ENCODE measurements around the gene GMPPB.
A peak's percentile ranks its signal among the peaks of the same experiment; 100 is the strongest.

GMPPB gene

GRCh38 chr3:49727924-49728361 lies 4.2 kb upstream of the GMPPB start:
- Histone ChIP-seq H3K4me1 (ENCODE audit: control insufficient read depth, insufficient read depth, low read length) (peaks cover 12% of the 10 kb centered on the region), H3K36me3 (ENCODE audit: insufficient read depth, low read length) (peaks cover 56% of the 10 kb centered on the region), H3K9ac (ENCODE audit: low read depth, low read length) (no peak overlapping the region), H3K9me3 (replicated peaks; ENCODE audit: low read length) (no peaks in the 10 kb centered on the region), H3K27me3 (ENCODE audit: control insufficient read depth, insufficient read depth, low read length) (no peaks in the 10 kb centered on the region), H3K4me3 (ENCODE audit: low read length) (no peak overlapping the region), H3K4me2 (ENCODE audit: low read length) (no peak overlapping the region)

DNA sequence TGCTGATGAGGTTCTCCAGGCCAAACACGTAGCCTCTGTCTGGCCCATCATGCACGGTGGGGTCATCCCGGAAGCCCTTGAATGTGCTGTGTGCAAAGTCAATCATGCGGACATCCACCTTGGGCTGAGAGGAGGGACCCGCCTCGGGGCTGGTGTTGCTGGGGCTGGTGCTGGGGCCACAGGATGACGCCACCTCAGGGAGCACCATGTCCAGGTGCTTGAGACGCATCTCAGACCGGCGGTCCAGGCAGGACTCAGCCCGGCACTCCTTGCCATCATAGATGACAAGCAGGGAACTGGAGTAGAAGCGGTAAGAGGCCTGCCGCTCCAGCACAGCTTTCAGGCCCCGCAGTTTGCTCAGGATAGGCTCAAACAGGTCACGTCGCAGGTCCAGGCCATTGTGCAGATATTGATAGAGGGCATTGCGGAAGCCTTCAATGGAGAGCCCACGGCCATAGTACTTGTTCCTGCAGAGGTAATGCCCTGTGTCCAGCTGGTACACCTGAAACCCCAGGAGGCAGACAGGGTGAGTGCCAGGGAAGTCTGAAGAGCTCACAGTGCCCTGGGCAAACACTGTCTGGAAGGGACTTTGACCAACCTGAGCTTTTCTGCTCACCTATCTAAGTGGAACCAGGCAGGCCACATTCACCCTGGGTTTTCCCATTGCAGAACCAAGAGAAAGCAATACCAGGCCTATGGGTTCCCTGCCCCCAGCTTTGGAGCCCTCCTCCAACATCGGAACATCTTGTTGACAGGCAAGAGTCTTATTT lies 3.6 kb upstream of the GMPPB start:
- Histone ChIP-seq H3K9me3 (replicated peaks; ENCODE audit: low read length) (no peaks in the 10 kb centered on the region), H3K9ac (ENCODE audit: low read depth, low read length) (no peak overlapping the region), H3K4me2 (ENCODE audit: low read length) (no peak overlapping the region), H3K4me3 (ENCODE audit: low read length) (no peak overlapping the region), H3K4me1 (ENCODE audit: control insufficient read depth, insufficient read depth, low read length) (peaks cover 18% of the 10 kb centered on the region), H3K27me3 (ENCODE audit: control insufficient read depth, insufficient read depth, low read length) (no peaks in the 10 kb centered on the region), H3K36me3 (ENCODE audit: insufficient read depth, low read length) (peaks cover 56% of the 10 kb centered on the region)

- Histone ChIP-seq H3K9ac (ENCODE audit: low read depth, low read length) (no peak overlapping the region), H3K4me3 (ENCODE audit: low read length) (no peak overlapping the region), H3K36me3 (ENCODE audit: insufficient read depth, low read length) (peaks cover 58% of the 10 kb centered on the region), H3K4me2 (ENCODE audit: low read length) (no peak overlapping the region), H3K27me3 (ENCODE audit: control insufficient read depth, insufficient read depth, low read length) (no peaks in the 10 kb centered on the region), H3K4me1 (ENCODE audit: control insufficient read depth, insufficient read depth, low read length) (peaks cover 19% of the 10 kb centered on the region), H3K9me3 (replicated peaks; ENCODE audit: low read length) (no peaks in the 10 kb centered on the region)
Observed at GRCh38 chr3:49725906-49726681, 2.3 kb upstream of the GMPPB start.

- Histone ChIP-seq H3K4me3 (ENCODE audit: low read length) (peak overlapping the region; percentile 80), H3K4me2 (ENCODE audit: low read length) (peak overlapping the region; percentile 99), H3K27me3 (ENCODE audit: control insufficient read depth, insufficient read depth, low read length) (no peaks in the 10 kb centered on the region), H3K9me3 (replicated peaks; ENCODE audit: low read length) (no peaks in the 10 kb centered on the region), H3K9ac (ENCODE audit: low read depth, low read length) (peak overlapping the region; percentile 98), H3K4me1 (ENCODE audit: control insufficient read depth, insufficient read depth, low read length) (peaks cover 23% of the 10 kb centered on the region), H3K36me3 (ENCODE audit: insufficient read depth, low read length) (peaks cover 61% of the 10 kb centered on the region)
Observed at GRCh38 chr3:49724586-49724985, 835 bp upstream of the GMPPB start.

GRCh38 chr3:49723296-49723627 lies 489 bp downstream of the GMPPB start:
- Histone ChIP-seq H3K4me3 (ENCODE audit: low read length) (peak overlapping the region; percentile 99), H3K36me3 (ENCODE audit: insufficient read depth, low read length) (peaks cover 60% of the 10 kb centered on the region), H3K9ac (ENCODE audit: low read depth, low read length) (peak overlapping the region; percentile 98), H3K9me3 (replicated peaks; ENCODE audit: low read length) (no peaks in the 10 kb centered on the region), H3K4me1 (ENCODE audit: control insufficient read depth, insufficient read depth, low read length) (peaks cover 30% of the 10 kb centered on the region), H3K4me2 (ENCODE audit: low read length) (peak overlapping the region; percentile 98), H3K27me3 (ENCODE audit: control insufficient read depth, insufficient read depth, low read length) (no peaks in the 10 kb centered on the region)

GRCh38 chr3:49722896-49723295 lies 855 bp downstream of the GMPPB start:
- Histone ChIP-seq H3K27me3 (ENCODE audit: control insufficient read depth, insufficient read depth, low read length) (no peaks in the 10 kb centered on the region), H3K4me2 (ENCODE audit: low read length) (peak overlapping the region; percentile 98), H3K36me3 (ENCODE audit: insufficient read depth, low read length) (peaks cover 56% of the 10 kb centered on the region), H3K9ac (ENCODE audit: low read depth, low read length) (peak overlapping the region; percentile 98), H3K4me3 (ENCODE audit: low read length) (peak overlapping the region; percentile 99), H3K4me1 (ENCODE audit: control insufficient read depth, insufficient read depth, low read length) (peaks cover 30% of the 10 kb centered on the region), H3K9me3 (replicated peaks; ENCODE audit: low read length) (no peaks in the 10 kb centered on the region)

DNA sequence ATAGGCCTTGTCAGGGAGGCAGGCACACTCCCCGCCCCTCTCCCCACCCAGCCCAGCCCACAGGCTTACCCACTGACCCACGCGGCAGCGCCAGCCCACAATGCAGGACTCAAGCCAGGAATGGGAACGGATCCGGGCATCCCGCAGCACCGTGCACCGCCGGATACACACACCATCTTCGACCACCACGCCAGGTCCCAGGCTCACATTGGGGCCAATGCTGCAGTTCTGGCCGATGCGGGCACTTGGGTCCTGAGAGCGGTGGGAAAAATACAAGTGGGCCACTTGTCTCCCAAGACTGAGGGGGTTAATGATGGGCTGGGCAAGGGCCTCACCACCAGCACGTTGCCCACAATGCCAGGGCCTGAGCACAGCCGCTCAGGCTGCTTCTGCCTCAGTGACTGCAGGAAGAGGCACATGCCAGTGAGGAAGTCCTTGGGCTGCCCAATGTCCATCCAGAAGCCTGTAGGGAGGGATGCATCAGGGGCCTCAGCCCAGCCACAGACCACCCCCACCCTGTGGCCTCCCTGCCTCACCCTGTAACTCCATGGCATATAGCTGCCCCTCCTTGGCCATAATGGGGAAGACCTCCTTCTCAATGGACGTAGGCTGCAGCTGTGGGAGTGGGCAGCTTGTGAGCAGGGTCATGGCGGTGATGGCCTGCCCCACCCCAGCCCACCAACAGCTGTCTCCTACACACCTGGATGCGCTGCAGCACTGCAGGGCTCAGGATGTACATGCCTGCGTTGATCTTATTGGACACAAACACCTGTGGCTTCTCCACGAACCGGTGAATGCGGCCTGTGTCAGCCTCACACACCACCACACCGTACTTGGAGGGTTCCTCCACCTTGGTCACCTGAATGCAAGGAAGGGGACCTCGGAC lies 1.6 kb downstream of the GMPPB start:
- peaks cover 49% of the 10 kb centered on the region for H3K36me3 ChIP-seq (ENCODE audit: insufficient read depth, low read length)
- peak overlapping the region; percentile 98 for H3K9ac ChIP-seq (ENCODE audit: low read depth, low read length)

DNA sequence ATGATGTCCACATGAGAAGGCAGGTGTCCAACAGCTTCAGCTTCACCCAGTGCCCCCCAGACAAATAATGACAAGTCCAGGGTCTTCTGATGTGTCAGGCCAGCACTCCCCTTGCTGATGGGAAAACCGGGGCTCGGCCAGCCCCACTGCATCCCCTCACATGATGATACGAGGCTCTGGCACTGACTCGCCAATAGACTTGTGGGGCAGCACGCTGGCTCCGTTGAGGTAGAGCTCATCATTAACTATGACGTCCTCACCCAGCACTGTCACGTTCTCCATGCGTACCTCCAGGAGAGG lies 2.2 kb downstream of the GMPPB start:
- peaks cover 43% of the 10 kb centered on the region for H3K36me3 ChIP-seq (ENCODE audit: insufficient read depth, low read length)
- H3K27me3 ChIP-seq (ENCODE audit: control insufficient read depth, insufficient read depth, low read length), result no peaks in the 10 kb centered on the region
- H3K9me3 ChIP-seq (replicated peaks; ENCODE audit: low read length), result no peaks in the 10 kb centered on the region
- no peak overlapping the region for H3K9ac ChIP-seq (ENCODE audit: low read depth, low read length)
- H3K4me1 ChIP-seq (ENCODE audit: control insufficient read depth, insufficient read depth, low read length), result peaks cover 30% of the 10 kb centered on the region
- no peak overlapping the region for H3K4me2 ChIP-seq (ENCODE audit: low read length)
- H3K4me3 ChIP-seq (ENCODE audit: low read length), result no peak overlapping the region

More for the DNA sequence above, 1.6 kb downstream of the GMPPB start:
- Histone ChIP-seq H3K4me3 (ENCODE audit: low read length) (peak overlapping the region; percentile 99), H3K4me1 (ENCODE audit: control insufficient read depth, insufficient read depth, low read length) (peaks cover 30% of the 10 kb centered on the region), H3K9me3 (replicated peaks; ENCODE audit: low read length) (no peaks in the 10 kb centered on the region), H3K4me2 (ENCODE audit: low read length) (peak overlapping the region; percentile 98), H3K27me3 (ENCODE audit: control insufficient read depth, insufficient read depth, low read length) (no peaks in the 10 kb centered on the region)

DNA sequence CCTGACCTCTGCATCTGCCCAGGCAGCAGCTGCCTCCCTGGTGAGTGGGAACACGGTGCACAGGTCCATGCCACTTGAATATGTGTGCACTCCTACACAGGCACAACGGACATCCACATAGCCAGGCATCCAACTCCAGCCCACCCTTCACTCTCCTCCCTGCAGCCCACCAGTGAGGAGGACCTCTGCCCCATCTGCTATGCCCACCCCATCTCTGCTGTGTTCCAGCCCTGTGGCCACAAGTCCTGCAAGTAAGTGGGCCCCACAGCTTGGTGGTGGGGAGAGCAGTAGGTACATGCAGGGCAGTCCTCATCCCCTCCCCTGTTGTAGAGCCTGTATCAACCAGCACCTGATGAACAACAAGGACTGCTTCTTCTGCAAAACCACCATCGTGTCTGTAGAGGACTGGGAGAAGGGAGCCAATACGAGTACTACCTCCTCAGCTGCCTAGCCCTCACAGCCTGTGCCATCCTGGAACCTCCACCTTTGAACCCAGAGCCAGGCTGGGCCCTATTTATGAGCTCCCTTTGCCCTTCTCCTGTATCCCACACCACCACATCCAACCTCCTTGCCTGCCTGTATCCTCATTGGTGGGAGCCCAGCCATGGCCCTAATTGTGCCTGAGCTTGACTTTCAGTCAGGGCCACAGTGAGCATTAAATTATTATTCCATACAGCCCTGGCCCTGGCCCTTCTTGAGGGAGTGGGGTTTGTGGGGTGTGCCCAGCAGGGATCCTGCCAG lies 2.7 kb downstream of the GMPPB start:
- no peak overlapping the region for H3K4me2 ChIP-seq (ENCODE audit: low read length)
- peaks cover 39% of the 10 kb centered on the region for H3K36me3 ChIP-seq (ENCODE audit: insufficient read depth, low read length)
- H3K9me3 ChIP-seq (replicated peaks; ENCODE audit: low read length), result no peaks in the 10 kb centered on the region
- H3K9ac ChIP-seq (ENCODE audit: low read depth, low read length), result no peak overlapping the region
- no peak overlapping the region for H3K4me3 ChIP-seq (ENCODE audit: low read length)
- no peaks in the 10 kb centered on the region for H3K27me3 ChIP-seq (ENCODE audit: control insufficient read depth, insufficient read depth, low read length)
- H3K4me1 ChIP-seq (ENCODE audit: control insufficient read depth, insufficient read depth, low read length), result peaks cover 30% of the 10 kb centered on the region

GRCh38 chr3:49719214-49719884 lies 4.4 kb downstream of the GMPPB start, which contains the start of gene AMIGO3:
Gene AMIGO3 (minus strand): TSS chr3:49719684. CDS start chr3:49719465, 219 bp downstream.
- Histone ChIP-seq H3K4me2 (ENCODE audit: low read length) (peak within 1 kb of the TSS; percentile 91), H3K9ac (ENCODE audit: low read depth, low read length) (no peak within 1 kb of the TSS), H3K4me3 (ENCODE audit: low read length) (peak within 1 kb of the TSS; percentile 66), H3K9me3 (replicated peaks; ENCODE audit: low read length) (no peaks in the 10 kb centered on the region), H3K36me3 (ENCODE audit: insufficient read depth, low read length) (peaks cover 25% of the 10 kb centered on the region), H3K27me3 (ENCODE audit: control insufficient read depth, insufficient read depth, low read length) (no peaks in the 10 kb centered on the region), H3K4me1 (ENCODE audit: control insufficient read depth, insufficient read depth, low read length) (peaks cover 24% of the 10 kb centered on the region)
